Stimulated activated CD4-positive, alpha-beta T cell treated with anti-CD3 and anti-CD28 coated beads, TNF-alpha, amount 100 ng/mL, for 4 hours (primary cell): Measurements from ENCODE around the gene SMIM1.
"Not testable (repeated sequence)": the region's sequence is repeated elsewhere in the genome, so short reads cannot be mapped to it uniquely, and the experiment has no call there.

ENCODE experiments used
- DNase-seq, 3 experiments: peaks; one replicate each; pipeline ENCODE4 v3.0.0-alpha.2; 2020; ENCODE audit warnings: low read depth in 3 of 3

Gene SMIM1

GRCh38 chr1:3796215-3797061, 23.9 kb downstream of the SMIM1 start, which contains the start of gene LRRC47:
LRRC47 (minus strand) TSS chr1:3796498; CDS start chr1:3796476, 22 bp downstream.
- DNase-seq = peak; percentile 81 to 91 (median 89)

DNA sequence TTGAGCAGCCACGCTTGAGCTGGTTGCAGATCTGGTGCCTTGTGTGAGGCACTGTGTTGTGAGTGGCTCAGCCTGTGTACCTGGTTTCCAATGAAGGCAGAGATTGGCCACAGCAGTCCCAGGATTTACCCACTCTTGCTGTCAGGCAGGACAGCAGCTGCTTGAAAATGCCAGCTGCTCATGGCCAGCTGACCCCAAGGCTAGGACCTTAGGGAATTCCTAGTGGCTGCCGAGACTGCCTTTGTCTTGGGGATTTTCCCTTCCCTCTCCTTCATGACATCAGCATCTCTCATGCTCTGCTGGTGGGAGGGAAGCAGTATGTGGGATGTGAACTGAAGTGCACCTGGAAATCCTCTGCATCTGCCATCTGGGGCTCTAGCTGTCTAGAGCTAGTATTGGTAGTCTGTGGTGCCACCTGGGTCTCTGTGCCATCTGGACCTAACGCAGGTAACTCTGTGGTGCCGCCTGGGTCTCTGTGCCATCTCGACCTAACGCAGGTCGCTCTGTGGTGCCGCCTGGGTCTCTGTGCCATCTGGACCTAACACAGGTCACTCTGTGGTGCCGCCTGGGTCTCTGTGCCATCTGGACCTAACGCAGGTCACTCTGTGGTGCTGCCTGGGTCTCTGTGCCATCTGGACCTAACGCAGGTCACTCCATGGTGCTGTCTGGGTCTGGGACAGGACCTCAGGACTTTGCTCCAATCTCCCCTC, 27.6 kb downstream of the SMIM1 start:
- no peak for DNase-seq

- not testable (repeated sequence) for DNase-seq
Measured at GRCh38 chr1:3800795-3801194, 28.2 kb downstream of the SMIM1 start.

- no peak for DNase-seq
Measured at GRCh38 chr1:3803905-3804626, 31.5 kb downstream of the SMIM1 start.

GRCh38 chr1:3804627-3804944, 32.0 kb downstream of the SMIM1 start:
- not testable (repeated sequence) for DNase-seq

DNA sequence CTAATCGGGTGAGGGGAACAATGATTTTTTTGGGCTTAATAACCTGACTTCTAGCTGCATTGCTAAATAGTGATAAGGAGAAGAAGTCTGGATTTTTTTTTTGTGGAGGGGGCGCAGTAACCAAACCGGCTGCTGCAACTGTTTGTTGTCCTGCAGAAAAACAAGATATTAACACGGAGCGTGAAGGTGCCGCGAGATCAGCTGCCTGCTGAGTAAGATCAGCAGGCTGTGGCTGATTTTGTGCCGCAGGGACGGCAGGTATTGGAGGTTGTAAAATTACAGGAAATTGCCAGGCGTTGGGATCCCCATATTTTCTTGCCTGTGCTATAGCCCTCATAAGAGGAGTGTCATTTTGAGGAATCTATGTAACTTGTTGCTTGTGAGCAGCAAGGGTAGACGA, 32.5 kb downstream of the SMIM1 start:
- DNase-seq = no peak

DNA sequence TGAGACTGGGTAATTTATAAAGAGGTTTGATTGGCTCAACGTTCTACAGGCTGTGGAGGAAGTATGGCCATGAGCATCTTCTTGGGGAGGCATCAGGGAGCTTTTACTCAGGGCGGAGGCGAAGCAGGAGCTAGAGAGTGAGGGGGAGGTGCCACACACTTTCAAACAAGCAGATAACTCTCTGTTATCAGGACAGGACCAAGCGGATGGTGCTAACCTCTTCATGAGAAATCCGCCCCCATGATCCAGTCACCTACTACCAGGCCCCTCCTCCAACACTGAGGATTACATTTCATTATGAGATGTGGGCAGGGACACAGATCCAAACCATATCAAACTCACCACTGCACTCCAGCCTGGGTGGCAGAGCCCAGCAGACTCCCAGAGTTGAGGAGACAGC, 35.2 kb downstream of the SMIM1 start:
- no peak for DNase-seq

GRCh38 chr1:3809680-3810079, 37.1 kb downstream of the SMIM1 start:
- no peak for DNase-seq

DNA sequence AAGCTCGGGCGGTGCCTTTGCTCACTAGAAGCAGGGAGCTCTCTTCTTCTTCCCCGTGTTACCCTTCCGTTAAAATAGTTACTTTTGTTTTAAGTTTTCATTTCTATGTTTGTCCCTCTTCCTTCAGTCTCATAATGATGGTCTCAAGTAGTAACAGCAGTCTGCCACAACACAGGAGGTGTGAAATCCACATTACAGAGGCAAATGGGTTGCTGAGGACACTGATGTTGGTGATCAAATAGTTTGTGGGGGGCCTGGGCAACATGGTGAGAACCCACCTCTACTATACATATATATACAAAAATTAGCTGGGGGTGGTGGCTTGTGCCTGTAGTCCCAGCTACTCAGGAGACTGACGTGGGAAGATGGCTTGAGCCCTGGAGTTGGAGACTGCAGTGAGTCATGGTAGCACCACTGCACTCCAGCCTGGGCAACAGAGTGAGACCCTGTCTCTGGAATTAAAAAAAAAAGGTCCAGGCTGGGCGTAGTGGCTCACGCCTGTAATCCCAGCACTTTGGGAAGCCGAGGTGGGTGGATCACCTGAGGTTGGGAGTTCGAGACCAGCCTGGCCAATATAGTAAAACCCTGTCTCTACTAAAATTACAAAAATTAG, 37.7 kb downstream of the SMIM1 start:
- DNase-seq = not testable (repeated sequence)

DNA sequence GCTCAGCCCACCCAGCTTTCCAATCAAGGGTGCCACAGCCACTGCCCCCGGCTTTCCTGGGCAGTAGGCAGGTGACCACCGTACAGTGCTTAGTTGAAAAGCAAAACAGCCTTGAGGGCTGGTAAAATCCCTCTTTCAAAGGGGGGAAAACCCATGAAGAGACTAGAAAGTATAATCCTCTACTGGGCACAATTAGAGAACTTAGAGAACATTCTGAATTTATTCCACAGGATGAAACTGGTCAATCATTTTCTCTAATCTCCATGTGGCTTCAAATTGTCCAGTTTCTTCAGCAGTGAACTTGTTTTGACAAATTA, 39.0 kb downstream of the SMIM1 start:
- DNase-seq = no peak

DNA sequence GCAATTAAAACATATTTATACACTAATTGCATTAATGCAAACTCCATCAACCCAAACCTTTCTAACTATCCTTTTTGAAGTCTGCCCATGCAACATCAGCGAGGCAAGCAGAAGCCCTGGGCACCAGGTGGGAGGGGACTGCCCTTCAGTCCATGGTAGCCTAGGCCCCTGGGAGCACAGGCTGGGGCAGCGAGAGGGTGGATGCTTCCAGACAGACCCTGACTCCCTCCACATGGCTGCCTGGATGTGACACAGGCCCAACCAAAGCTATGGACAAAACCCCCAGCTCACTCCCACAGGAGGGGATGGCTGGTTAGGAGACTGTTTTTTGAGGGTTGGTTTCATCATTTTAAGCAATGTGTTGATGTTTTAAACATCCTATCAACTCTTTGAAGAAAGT, 41.5 kb downstream of the SMIM1 start:
- no peak for DNase-seq

GRCh38 chr1:3814771-3815561, 42.4 kb downstream of the SMIM1 start:
- DNase-seq = no peak

DNA sequence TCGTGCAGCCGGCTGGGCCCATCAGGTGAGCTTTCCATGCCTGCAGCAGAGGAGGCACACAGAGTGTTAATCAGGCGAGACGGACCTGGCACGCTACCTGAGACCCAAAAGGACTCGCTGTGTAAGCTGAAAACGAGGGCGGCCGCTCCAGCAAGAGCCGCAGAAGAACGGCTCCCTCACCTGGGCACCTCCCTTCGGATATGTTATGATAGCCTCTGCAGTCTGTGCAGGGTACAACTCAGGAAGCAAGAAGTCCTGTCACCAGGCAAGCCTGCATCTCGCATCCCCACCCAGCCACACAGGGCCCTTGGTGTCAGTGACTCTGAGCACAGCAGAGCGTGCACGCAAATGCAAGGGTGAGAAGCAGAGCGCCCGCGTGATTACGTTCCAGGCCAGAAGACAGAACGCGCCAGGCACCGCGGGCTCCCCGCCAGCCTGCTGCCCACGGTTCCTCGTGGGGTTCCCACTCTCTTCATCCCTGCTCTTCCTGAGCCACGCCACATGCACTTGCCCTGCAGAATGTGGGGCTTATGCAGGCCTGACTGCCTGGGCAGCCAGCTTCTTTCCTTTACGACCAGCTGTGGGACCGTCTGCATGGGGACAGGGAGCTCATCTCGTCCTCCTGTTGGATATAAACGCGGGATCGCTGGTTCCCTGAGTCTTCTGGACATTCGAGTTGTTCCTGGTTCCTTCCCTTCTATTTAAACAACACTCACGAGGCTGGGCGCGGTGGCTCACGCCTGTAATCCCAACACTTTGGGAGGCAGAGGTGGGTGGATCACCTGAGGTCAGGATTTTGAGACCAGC, 44.0 kb downstream of the SMIM1 start:
- DNase-seq = no peak

DNA sequence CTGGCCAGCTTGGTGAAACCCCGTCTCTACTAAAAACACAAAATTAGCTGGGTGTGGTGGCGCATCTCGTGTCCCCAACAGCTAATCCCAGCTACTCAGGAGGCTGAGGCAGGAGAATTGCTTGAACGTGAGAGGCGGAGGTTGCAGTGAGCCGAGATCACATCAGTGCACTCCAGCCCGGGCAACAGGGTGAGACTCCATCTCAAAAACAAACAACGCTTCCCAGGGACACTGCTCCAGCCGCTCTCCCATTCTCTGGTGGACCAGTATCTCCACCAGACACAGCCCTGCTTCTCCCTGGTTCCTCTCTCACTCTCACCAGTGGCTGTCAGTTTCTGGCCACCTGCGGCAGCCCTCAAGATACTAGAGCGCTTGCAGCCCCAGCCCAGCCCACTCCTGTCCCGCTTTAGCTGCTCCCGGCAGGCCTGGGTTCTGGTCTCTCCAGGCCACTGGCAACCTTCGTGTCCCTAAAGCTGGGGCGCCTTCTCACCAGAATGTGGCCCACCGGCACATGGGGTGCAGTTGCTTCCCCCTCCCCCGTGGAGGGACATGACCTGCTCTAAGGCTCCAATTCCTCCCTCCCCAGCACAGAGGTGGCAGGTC, 44.7 kb downstream of the SMIM1 start:
- DNase-seq = no peak

DNA sequence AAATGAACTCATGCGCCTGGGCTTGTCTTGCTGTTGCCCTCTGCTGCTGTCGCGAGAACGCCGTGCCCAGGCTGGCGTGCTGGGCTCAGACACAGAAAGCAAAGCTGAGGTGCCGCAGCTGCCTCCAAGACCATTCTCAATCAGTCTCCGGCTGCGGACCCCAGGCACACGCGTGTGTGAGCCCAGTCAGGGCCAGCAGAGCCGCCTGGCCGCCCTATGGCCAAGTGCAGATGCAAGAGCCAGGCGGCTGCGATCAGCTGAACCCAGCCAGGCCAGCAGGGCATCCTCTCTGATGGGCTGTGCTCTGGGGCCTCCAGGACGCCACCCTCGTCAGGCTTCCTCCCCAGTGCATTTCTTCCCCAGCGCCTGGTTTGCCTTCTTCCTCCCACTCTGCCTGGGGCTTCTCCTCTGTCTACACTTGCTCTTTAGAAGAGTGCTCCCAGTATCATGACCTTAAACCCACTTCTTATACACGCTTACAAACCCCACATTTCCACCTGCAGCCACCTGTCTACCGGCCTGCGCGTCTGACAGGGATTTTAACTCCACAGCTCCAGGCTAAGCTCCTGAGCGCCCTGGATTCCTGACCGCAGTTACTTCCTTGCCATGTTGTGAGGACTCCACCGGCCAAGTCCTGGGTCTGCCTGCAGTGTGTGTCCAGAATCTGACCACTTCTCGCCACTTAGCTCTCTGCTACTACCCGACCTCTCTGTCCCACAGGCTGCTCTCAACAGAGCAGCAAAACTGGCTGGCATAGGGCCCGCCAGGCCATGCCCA, 45.5 kb downstream of the SMIM1 start:
- no peak for DNase-seq

DNA sequence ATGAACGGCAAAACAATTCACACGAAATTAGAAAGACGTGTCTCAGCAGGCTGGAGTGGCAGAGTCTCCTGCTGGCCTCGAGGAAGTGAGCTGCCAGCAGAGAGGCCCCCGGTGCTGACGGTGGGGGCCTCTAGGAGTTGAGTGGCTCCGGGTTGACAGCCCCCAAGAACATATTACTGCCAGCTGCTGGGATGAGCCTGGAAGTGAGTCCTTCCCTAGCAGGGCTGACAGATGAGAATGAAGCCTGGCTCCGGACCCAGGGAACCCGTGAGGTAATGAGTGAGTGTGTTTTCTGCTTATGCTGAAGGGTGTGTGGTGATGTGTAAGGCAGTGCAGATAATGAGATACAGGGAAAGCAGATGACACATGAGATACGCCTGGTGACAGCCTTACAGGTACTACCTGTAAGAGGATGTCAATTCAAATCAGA, 47.2 kb downstream of the SMIM1 start:
- DNase-seq = no peak

DNA sequence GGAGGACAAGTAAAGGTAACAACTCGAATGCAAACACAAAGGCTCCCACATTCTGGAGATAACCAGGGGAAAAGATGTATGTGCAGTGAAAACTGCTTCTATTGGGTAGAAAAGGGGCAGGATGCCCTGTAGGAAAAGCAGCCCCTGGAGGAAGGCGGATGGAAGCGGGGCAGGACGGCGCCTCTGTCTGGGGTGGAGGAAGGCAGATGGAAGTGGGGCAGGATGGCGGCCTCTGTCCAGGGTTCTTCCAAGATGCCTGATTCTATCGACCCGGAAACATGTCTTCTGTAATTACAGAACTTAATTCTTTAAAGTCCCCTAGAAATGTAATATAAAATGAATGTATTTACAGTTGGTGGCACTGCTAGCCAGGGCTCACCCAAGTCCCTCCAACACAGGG, 47.8 kb downstream of the SMIM1 start:
- no peak for DNase-seq

GRCh38 chr1:3821004-3821403, 48.5 kb downstream of the SMIM1 start:
- DNase-seq = no peak

- DNase-seq = no peak
Measured at GRCh38 chr1:3821447-3821846, 48.9 kb downstream of the SMIM1 start.
